NCI-H1694 treated with DMSO at 0.1 percent for 48 hours (cell line): ENCODE data around the gene MYL7.

ENCODE experiments used
- DNase-seq: peaks from one replicate; lab custom pipeline; 2025; lab: John Stamatoyannopoulos, UW

The MYL7 gene

DNA sequence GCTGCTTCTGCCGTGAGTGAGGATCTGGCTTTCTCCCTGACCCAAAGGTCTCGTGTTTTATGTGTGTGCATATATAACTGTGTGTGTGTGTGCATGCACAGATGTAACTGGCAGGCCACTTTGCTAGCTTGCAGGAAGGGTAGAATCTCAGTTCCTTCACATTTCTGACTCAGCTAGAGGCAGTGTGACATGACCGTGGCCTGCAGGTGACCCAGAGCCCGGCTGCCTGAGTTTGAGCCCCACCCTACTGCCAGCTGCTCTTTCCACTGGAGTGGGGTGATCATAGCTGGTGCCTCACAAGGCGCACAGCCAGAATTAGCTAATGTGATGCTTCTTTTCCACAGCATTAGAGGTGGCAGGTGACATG lies 9.3 kb upstream of the MYL7 start:
- DNase-seq, result no peak

DNA sequence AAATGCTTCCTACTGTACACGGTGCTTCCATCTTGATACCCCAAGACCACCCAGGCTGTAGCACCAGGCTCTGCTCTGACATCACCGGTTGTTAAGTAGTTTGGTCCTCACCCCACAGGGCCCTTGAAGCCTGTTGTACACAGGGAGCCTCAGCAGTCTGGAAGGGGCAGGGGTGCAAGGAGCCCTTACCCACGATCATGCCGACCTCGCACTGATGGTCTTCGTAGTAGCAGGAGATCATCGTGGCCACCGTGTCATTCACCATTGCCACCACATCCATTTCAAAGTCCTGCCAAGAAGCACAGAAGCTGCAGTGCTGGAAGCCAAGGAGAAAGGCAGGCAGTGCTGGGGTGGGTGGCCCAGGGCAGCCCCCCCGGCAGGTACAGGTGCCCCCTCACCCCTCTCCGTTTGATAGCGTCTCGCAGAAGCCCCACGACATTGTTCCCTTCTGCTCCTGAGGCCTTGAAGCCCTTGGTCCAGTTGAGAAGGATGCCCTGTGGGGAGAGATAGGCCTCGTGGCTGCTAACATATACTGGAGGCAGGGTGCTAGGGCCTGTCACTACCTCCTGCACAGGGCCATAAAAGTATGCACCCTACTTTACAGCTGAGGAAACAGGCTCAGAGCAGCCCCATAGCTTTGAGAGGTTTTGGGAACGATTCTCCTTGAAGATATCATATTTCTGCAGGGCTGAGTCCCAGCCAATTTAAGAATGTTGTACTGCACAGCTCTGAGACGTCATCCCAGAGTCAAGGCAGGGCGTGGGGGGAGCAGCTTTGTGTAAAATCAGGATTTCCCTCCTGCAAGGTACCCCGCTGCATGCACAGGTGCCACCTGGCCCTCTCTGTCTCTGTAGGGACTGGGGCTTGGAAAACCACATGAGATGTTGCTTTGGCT lies 8.7 kb upstream of the MYL7 start:
- no peak for DNase-seq

DNA sequence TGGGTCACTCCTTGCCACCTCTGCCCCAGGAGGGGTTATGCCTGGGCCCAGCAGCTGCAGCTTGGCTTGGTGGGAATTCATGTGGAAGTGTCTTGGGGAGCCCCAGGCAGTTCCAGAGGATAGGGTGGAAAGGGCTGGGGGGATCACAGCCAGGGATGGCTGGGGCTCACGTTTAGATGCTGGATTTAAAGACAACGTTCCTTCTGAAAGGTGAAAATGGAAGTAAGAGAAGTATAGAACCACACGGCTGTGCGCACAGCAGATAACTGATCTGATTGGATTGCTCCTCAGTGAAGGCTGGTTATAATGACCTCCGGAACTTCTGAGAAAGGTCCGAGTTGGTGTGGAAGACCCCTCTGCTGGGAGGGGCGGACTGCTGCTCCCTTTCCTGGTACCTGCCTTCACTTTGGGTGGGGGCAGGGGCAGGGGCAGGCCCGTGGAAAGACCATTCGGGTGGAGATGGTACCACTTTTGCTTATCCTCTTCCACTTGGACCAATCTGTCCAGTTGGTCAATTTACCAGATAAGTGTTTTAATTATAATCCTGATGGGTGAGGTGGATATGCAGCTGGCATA lies 7.9 kb upstream of the MYL7 start:
- DNase-seq, result no peak

DNA sequence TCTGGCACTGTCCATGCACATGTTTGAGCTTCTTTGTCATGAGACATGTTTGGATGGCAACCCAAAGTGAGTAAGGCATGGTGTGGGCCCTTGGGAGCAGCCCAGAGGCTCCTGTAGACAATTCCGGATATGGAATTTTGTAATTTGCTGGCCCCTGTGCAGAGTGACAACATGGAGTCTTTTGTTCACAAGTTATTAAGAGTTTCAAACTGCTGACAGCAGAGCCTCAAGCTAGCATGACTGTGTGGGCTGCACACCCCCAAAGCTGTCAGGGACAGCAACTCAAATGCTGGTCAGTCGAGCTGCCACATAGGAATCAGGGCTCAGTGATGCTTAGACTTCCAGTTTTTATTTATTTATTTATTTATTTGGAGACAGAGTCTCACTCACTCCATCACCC lies 7.0 kb upstream of the MYL7 start:
- DNase-seq, result no peak

DNA sequence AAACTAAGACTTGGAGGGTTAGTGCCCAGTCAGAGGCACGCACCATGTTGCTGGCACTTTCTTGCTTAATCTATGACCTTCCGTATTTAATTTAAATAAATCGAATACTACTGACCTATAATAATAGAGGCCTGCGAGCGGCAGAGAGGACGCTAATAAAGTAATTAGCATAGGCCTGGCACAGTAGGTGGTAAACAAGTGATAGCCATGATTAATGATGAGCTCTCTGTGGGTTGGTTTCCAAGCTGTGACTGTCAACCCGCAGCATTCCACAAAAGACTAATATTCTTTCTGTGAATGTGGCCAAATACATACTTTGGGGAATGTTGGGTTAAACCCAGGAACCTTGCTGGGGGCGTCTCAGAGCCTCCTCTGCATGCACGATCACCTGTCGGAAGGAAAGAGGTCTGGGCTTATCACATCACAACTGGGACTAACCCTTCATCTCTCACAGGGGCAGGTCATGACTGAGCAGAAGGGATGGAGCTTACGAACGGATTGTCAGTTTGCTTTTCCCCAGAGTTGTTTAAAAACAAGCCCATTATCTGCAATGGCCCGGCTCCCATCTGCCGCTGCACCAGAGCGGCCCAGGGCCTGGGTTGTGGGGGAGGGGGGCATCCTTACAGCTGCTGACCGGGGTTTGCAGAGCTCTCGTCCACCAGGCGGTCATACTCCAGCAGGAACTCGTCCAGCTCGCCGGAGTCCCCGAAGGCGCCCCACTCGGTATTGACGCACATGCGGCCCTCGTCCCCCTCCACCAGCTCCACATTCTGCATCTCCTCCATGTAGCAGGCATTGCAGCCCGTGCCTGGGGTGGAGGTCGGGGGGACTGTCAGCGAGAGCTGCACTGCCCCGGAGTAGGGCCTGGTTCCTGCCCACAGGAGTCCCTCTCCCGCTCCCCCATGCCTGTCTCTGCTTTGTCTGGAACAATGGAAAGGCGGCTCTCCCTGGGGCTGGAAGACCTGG lies 6.2 kb upstream of the MYL7 start:
- peak; percentile 33 for DNase-seq

DNA sequence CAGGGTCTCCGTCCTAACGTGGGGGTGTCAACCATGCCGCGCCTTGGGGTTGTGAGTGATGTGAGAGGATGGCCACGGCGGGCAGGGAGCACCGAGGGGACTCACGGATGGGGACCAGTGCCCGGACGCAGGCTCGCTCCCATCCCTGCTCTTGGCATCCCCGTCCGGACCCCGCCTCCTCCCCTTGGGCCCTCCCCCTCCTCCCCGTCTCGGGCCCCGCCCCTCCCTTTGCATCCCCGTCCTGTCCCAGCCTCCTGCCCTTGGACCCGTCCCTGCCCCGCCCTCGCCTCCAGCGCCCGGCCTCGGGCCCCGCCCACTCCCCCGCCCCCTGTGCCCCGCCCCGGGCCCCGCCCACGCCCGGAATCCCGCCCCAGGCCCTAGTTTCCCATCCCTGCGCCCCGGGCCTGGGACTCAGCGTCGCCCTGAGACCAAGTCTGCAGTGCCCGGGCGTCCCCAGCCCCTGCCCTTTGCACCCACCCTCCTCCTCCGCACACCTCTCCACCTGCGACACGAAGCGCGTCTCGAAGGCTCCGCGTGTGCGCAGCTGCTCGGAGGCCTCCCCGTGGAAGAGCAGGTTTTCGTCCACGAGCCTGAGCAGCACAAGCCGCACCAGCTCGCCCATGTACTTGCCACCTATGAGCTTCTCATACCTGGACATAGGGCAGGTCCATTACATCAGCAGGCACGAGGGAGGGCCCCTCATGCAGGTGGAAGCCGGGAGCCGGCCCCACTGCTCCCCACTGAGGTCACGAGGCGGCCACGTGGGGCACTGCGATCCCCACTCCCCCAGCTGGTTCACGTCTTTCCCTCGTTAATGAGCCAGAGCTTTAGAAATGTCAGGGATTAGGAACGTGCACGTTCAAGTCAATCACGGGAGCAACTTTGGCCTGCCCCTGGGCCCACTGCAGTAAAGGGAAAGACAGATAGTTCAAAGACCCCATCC lies 5.1 kb upstream of the MYL7 start:
- DNase-seq, result no peak

DNA sequence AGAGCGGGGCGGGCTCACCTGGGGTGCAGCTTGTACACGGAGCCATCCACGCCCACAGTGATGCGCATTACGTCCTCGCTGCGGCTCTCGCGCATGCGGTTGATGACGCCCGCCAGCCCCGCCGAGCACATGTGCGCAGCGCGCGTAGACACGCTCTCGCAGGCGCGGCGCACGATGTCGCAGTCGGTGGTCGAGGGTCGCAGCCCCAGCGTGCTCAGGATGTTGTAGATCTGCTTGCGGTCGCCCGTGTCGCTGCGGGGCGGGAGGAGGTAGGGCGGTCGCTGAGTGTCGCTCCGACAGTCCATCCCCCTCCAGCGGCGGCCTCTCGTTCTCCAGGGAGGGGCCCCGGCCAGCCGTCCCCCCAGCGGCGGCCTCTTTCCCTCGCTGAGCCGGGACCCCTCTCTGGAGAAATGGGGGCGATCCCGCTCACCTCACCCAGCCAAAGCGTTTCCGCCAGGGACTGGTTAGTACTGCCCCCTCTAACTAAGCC lies 4.4 kb upstream of the MYL7 start:
- DNase-seq, result no peak

DNA sequence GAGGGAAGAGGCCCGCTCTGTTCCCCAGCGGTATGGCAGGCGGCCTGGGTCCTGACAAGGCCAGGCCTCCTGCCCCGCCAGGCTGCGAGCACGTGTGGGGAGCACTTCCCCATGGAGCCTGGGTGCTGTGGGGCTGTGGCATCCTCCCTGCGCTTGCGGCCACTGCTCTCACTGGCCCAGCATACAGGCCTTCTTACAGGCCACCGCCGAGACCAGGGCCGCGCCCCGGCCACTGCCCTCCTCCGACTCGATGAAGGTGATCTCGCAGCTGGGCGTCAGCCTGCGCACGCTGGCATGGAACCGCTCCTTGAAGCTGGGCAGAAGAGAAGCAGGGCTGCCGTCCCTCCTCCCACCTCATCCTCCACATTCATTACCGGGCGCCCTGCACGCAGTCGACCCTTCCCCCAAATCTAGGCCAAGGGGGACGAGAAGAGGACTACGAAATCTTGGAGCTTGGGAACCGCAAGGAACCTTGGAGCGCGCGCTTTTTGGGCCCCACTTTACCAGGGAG lies 3.9 kb upstream of the MYL7 start:
- DNase-seq, result no peak

DNA sequence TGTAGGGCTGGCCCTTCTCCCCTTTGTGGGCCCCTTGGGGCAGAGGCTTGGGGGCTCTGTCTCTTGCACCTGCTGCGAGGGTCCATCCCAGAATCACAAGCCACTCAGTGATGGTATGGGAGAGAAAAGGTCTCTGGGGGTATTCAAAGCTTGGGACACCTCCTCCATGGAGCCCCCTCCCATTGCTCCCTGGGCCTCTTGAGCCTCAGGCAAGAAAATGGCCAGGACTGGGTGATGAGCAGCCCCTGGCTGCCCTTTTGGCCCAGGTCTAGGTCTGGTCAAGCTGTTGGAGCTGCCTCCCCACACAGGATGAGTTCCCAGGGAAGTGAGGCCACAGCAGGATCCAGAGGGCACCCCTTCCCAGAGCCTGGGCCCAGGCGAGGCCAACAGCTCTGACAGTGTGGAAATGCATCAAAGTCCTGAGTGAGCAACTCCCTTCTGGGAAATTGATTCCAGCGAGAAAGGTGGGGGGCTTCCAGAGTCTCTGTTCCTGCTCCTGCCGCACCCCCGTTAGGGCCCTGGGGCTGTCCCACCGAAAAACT lies 3.4 kb upstream of the MYL7 start:
- DNase-seq, result no peak

DNA sequence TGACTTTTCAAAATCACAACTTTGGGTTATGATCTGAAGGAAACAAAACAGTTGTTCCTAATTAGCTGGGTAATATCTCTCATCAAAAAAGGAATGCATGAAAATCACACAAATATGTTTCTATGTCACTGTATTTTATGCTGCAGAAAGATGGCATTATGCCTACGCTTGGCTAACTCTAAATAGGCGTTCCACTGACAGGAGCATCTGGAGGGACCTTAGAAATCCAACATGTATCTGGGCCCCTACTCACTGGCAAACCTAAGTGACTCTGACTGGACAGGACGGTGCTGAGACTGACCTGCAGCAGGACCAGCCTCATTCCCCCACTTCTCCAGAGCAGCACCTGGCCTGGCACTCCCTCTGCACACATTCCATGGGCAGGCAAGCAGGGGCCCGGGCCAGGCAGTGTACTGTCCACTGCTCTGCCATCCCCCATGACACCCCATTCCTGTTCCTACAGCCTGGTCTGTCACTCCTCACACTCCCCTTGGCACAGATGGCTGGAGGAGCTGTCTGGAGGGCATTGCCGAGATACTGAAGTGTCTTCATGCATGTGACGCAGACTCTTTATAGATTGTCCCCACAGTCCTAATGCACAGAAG lies 2.6 kb upstream of the MYL7 start:
- DNase-seq, result peak; percentile 19

DNA sequence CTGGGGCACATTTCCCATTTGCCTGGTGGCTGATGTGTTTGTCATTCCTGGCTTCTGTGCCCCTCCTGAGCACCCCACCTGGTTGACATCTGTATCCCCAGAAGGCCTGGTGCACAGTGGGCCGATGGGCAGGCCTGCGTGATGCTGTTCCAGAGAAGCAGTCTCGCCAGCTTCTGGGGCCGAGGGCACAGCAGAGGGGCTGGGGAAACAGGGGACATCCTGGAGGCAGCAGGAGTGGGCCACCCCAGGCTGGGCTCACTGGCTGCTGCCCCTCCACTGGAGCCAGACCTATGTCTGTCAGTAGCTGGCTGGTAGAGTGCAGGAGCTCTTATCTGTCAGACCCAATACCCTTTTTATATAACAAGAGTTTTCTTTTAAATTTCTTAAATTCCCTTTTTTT lies 896 bp upstream of the MYL7 start:
- DNase-seq, result no peak

DNA sequence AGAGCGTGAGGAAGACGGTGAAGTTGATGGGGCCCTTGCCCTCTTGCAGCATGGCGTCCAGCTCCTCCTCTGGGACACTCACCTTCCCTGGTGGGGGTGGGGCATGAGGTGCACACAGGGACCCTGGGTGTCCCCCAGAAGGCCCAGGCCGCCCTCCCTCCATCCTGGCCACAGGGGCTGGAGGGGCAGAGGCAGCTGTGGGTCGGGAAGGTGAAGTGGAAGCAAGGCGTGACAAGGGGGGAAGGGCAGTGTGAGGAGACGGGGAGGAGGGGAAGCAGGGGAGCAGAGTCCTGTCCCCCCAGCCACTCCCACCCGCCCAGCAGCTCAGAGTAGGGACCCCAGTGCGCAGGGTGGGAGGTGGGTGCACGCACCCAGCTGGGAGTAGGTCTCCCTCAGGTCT lies 791 bp downstream of the MYL7 start:
- no peak for DNase-seq

DNA sequence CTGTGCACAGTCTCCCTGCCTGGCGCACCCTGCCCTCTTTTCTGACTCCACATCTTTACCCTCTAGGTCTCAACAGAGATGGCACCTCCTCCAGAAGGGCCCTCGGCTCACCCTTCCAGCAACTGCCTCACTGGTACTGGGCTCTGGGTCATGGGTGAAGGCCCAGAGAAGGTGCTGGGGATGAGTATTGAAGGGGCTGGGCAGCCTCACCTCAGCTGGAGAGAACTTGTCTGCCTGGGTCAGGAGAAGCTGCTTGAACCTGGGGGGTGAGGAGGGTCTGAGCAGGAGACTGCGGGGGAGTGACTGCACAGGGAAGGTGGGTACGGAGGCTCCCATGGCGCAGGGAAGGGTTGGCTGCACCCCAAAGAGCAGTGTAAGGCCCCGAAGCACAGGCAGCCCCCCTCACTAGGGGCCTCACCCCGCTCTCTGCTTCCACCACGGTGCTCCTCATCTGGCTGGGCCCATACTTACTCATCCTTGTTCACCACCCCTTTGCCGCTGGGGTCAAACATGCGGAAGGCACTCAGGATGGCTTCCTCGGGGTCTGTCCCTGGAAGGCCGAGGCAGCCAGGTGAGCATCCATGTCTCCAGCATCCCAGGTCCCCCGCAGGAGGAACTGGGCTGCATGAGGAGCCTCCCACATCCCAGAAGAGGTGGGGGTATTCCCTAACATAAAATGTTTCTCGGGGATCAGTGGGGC lies 1.7 kb downstream of the MYL7 start:
- no peak for DNase-seq

DNA sequence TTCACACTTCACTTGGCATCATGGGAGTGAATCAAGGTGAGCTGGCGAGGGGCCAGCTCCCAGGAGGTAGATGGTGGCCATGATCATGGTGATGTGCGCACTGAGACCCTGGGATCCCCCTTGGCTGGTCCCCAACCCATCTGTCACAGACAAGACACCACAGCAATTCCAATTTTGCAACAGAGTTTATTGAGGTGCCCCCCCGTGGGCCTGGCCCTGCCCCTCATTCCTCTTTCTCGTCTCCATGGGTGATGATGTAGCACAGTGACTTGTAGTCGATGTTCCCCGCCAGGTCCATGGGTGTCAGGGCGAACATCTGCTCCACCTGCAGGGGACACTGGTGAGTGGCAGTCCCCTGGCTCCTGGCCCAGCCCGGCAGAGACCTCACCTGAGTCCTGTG lies 2.4 kb downstream of the MYL7 start:
- no peak for DNase-seq

DNA sequence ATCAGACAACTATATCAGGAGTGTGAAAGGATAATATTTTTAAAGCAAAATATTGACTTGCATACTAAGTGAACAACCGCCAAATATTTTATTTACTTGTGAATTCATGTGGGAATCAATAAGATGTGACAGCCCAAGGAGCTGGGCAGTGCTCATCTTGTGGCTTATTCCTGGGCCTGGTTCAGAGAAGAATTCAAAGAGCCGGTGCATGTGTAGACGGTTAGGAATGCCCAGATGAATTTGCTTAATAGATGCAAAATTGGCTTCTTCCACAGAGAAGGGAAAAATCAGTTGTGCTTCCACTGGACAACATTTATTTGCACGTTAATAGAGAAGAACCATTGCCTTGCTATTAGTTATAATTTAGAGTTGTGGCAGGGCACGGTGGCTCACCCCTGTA lies 4.4 kb downstream of the MYL7 start:
- no peak for DNase-seq

DNA sequence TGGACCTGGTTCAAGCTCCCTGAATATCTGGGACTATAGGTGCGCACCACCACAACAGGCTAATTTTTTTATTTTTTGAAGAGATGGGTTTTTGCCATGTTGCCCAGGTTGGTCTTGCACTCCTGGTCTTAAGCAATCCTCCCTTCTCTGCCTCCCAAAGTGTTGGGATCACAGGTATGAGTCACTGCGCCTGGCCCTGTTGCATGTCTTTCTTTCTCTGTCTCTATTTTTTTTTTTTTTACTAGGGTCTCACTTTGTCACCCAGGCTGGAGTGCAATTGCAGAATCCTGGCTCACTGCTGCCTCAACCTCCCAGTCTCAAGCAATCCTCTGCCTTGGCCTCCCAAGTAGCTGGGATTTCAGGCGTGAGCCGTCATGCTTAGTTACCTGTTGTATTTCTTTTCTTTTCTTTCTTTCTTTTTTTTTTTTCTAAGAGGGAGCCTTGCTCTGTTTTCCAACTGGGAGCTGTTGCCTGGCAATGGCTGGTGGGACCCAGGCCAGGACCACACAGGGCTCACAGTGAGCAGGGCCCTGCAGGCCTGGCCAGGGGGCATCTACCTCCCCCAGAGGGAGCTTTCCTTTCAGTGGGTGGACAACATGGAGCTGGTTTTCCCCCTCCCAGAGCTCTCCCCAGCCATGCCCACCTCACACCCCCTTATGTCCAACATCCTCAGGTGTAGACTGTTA lies 6.0 kb downstream of the MYL7 start:
- DNase-seq, result no peak

DNA sequence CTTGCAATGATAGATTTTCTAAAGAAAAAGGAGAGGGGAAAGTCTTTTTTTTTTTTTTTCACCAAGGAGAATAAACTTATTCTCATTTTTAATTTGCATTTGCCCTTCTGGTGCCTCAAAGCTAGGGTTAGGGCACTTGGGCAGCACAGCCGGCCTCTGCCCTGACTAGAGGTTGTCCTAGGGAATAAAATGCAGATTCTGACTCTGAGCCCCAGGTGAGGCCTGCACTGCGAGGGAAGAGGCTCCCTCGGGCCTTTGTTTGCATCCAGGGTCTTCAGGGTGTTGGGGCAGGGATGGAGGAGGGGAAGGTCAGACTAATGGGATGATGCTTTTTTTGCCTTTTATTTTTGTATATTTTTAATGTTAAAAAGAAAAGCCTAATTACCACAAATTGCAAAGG lies 7.8 kb downstream of the MYL7 start:
- no peak for DNase-seq

DNA sequence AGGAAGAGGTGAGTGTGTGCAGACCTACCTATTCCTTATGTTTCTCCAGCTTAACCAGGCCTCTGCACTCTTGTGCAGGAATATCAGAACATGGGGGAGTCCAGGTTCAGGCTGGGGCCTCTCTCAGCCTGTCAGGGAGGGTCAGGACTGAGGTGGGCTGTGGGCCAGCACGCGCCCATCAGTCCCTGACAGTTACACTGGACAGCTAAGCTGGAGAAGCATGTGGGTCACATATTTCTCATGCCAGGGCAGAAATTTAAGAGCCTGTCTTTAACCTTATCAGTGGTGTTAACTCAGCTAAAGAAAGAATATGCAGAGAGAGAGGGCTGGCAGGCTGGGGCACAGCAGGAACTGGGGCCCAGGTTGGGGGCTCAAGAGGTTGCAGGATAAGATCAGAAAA lies 9.1 kb downstream of the MYL7 start:
- DNase-seq, result no peak
